Mesenchymal stem cell (in vitro differentiated cells and primary cell): ENCODE measurements around the gene PPM1J.

Experiments used
- DNase-seq: peaks from one replicate; pipeline ENCODE4 v3.0.0-alpha.2; 2013
- H2AFZ ChIP-seq: one replicate; pipeline ENCODE4 v1.6.1; 2013; ENCODE audit warnings: low read depth, mild to moderate bottlenecking, control low read depth, inconsistent platforms, low read length, moderate library complexity
- H2AK5ac ChIP-seq: 2 replicates; pipeline ENCODE4 v1.6.1; 2013; ENCODE audit warnings: low read length, moderate library complexity, mild to moderate bottlenecking, inconsistent platforms; ENCODE audit not compliant: severe bottlenecking
- H2BK120ac ChIP-seq: one replicate; pipeline ENCODE4 v1.6.1; 2013; ENCODE audit warnings: low read depth, mild to moderate bottlenecking, inconsistent platforms, low read length, moderate library complexity
- H2BK12ac ChIP-seq, 2 experiments: one replicate each; pipeline ENCODE4 v1.6.1; 2013; ENCODE audit warnings: inconsistent platforms in 2 of 2, low read length in 2 of 2, mild to moderate bottlenecking in 2 of 2, moderate library complexity in 2 of 2, control low read depth in 1 of 2
- H2BK15ac ChIP-seq: one replicate; pipeline ENCODE4 v1.6.1; 2013; ENCODE audit warnings: mild to moderate bottlenecking, low read depth, inconsistent platforms; ENCODE audit not compliant: poor library complexity, severe bottlenecking
- H2BK5ac ChIP-seq: 2 replicates; pipeline ENCODE4 v1.6.1; 2013; ENCODE audit warnings: low read depth, mild to moderate bottlenecking, low read length, control low read depth, inconsistent platforms; ENCODE audit not compliant: poor library complexity, severe bottlenecking
- H3K14ac ChIP-seq, 2 experiments: one replicate each; pipeline ENCODE4 v1.6.1; 2013; ENCODE audit warnings: inconsistent platforms in 2 of 2, low read length in 2 of 2, control low read depth in 1 of 2, mild to moderate bottlenecking in 1 of 2, moderate library complexity in 1 of 2
- H3K18ac ChIP-seq, 2 experiments: one replicate each; pipeline ENCODE4 v1.6.1; 2013; ENCODE audit warnings: inconsistent platforms in 2 of 2, low read length in 2 of 2, control low read depth in 1 of 2, low read depth in 1 of 2, mild to moderate bottlenecking in 1 of 2
- H3K23ac ChIP-seq, 2 experiments: one replicate each; pipeline ENCODE4 v1.6.1; 2013; ENCODE audit warnings: inconsistent platforms in 2 of 2, low read length in 2 of 2, mild to moderate bottlenecking in 2 of 2, moderate library complexity in 2 of 2, control low read depth in 1 of 2
- H3K27ac ChIP-seq: 2 replicates; pipeline ENCODE4 v1.5.1; 2013; ENCODE audit warnings: mild to moderate bottlenecking, moderate library complexity, low read length, control low read depth, inconsistent platforms; ENCODE audit not compliant: poor library complexity, severe bottlenecking
- H3K27me3 ChIP-seq, 2 experiments: 2 replicates each; pipeline versions ENCODE4 v1.6.1 to v1.7.0; 2013; ENCODE audit warnings: low read length in 2 of 2, mild to moderate bottlenecking in 2 of 2, moderate library complexity in 2 of 2, control low read depth in 1 of 2, inconsistent platforms in 1 of 2; ENCODE audit not compliant: control insufficient read depth in 1 of 2, insufficient read depth in 1 of 2
- H3K36me3 ChIP-seq, 2 experiments: 2 replicates each; pipeline versions ENCODE4 v1.6.1 to v1.7.0; 2013; ENCODE audit warnings: low read length in 2 of 2, control low read depth in 1 of 2, inconsistent platforms in 1 of 2, low read depth in 1 of 2, mild to moderate bottlenecking in 1 of 2; ENCODE audit not compliant: insufficient read depth in 2 of 2, control insufficient read depth in 1 of 2
- H3K4ac ChIP-seq, 2 experiments: one replicate each; pipeline ENCODE4 v1.6.1; 2013; ENCODE audit warnings: inconsistent platforms in 2 of 2, low read length in 2 of 2, mild to moderate bottlenecking in 2 of 2, moderate library complexity in 2 of 2, control low read depth in 1 of 2, low read depth in 1 of 2
- H3K4me1 ChIP-seq: 2 replicates; pipeline ENCODE4 v1.6.1; 2013; ENCODE audit warnings: low read depth, low read length, control low read depth; ENCODE audit not compliant: control insufficient read depth, insufficient read depth
- H3K4me2 ChIP-seq: 2 replicates; pipeline ENCODE4 v1.6.1; 2013; ENCODE audit warnings: low read length, mild to moderate bottlenecking, inconsistent platforms; ENCODE audit not compliant: poor library complexity, severe bottlenecking
- H3K4me3 ChIP-seq, 2 experiments: 2 replicates each; pipeline versions ENCODE4 v1.5.1 to v1.7.0; 2013; ENCODE audit warnings: low read length in 2 of 2, mild to moderate bottlenecking in 2 of 2, control low read depth in 1 of 2, low read depth in 1 of 2; ENCODE audit not compliant: insufficient read depth in 1 of 2
- H3K79me1 ChIP-seq: replicated peaks from 2 replicates; pipeline ENCODE4 v1.6.1; 2013; ENCODE audit warnings: mild to moderate bottlenecking, control low read depth, low read length, inconsistent platforms; ENCODE audit not compliant: poor library complexity, severe bottlenecking
- H3K9ac ChIP-seq: 2 replicates; pipeline ENCODE4 v1.7.0; 2013; ENCODE audit warnings: mild to moderate bottlenecking, low read length, moderate library complexity
- H3K9me3 ChIP-seq: 2 replicates; pipeline ENCODE4 v1.7.0; 2013; ENCODE audit warnings: mild to moderate bottlenecking, low read length; ENCODE audit not compliant: control insufficient read depth
- H4K8ac ChIP-seq: one replicate; pipeline ENCODE4 v1.6.1; 2013; ENCODE audit warnings: inconsistent platforms, mild to moderate bottlenecking, low read length, moderate library complexity
- H4K91ac ChIP-seq: one replicate; pipeline ENCODE4 v1.6.1; 2013; ENCODE audit warnings: mild to moderate bottlenecking, low read length, inconsistent platforms
- WGBS: methylation state at CpG from one replicate; pipeline ENCODE4 v1.1.7; 2013; ENCODE audit warnings: mixed read lengths; 5-methylcytosine and 5-hydroxymethylcytosine counted together

Gene PPM1J

DNA sequence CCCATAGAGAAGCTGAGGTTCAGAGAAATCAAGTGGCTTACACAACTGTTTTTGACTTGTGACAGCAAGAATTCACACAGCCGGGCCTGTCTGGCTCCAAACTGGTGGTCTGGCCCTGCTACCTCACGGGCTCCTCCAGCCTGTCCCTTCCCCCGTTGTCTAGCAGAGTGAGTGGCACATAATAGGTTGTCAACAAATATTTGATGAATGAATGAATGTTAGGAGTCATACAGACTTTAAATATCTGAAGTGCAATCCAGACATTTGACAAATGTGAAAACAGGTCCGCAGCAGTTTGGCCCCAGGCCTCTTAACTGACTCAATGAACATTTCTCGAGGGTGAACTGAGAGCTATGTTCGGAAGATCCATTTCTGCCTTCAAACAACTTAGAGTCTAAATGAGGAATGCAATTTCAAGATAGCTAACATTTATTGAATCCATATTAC is 7.1 kb downstream of the PPM1J start:
- Histone ChIP-seq H3K9me3 (no peaks in the 10 kb centered on the region), H3K4me2 (peak overlapping the region; percentile 20), H2AK5ac (peak overlapping the region; percentile 34), H4K91ac (no peak overlapping the region), H3K79me1 (peaks cover 1% of the 10 kb centered on the region), H3K4me1 (peaks cover 26% of the 10 kb centered on the region), H2AFZ (no peak overlapping the region), H3K14ac (no peak overlapping the region), H3K4me3 (peak overlapping the region in 1 of 2 experiments; percentile 90), H2BK15ac (no peak overlapping the region), H3K23ac (no peak overlapping the region), H4K8ac (no peak overlapping the region), H2BK5ac (no peak overlapping the region), H3K4ac (no peak overlapping the region), H3K9ac (peak overlapping the region; percentile 88), H3K27me3 (no peaks in the 10 kb centered on the region), H2BK12ac (no peak overlapping the region), H3K27ac (no peak overlapping the region), H3K18ac (no peak overlapping the region), H3K36me3 (peaks cover 10 to 22% of the 10 kb centered on the region in 2 experiments), H2BK120ac (no peak overlapping the region)
- WGBS: 78% methylated on average over 6 of the region's 6 CpGs
- DNase-seq: no peak

GRCh38 chr1:112707221-112708001 is 7.7 kb downstream of the PPM1J start:
- Histone ChIP-seq H2BK120ac (peak overlapping the region; percentile 90), H2BK12ac (peak overlapping the region in 1 of 2 experiments; percentile 43), H3K18ac (peak overlapping the region; percentile 76 to 86), H3K14ac (no peak overlapping the region), H2AK5ac (no peak overlapping the region), H3K4ac (peak overlapping the region in 1 of 2 experiments; percentile 87), H2BK15ac (peak overlapping the region; percentile 64), H3K4me3 (peak overlapping the region; percentile 82 to 90), H2BK5ac (peak overlapping the region; percentile 58), H3K9me3 (no peaks in the 10 kb centered on the region), H3K4me2 (peak overlapping the region; percentile 71), H3K27ac (peak overlapping the region; percentile 69), H3K4me1 (peaks cover 32% of the 10 kb centered on the region), H4K8ac (peak overlapping the region; percentile 56), H3K36me3 (peaks cover 16 to 28% of the 10 kb centered on the region in 2 experiments), H3K27me3 (no peaks in the 10 kb centered on the region), H3K79me1 (peaks cover 1% of the 10 kb centered on the region), H3K23ac (no peak overlapping the region), H3K9ac (peak overlapping the region; percentile 88), H2AFZ (no peak overlapping the region), H4K91ac (peak overlapping the region; percentile 43)
- 4% methylated on average over 42 of the region's 42 CpGs for WGBS
- peak; percentile 88 for DNase-seq

GRCh38 chr1:112706505-112707220 is 8.5 kb downstream of the PPM1J start, which contains the start of gene RHOC:
TSS of gene RHOC (minus strand) at chr1:112707127. CDS start at chr1:112703799, 3,328 bp downstream.
- Histone ChIP-seq H3K4me1 (peaks cover 34% of the 10 kb centered on the region), H2BK120ac (peak within 1 kb of the TSS; percentile 90), H2AFZ (peak within 1 kb of the TSS; percentile 18), H3K4me3 (peak within 1 kb of the TSS; percentile 82 to 90), H2AK5ac (peak within 1 kb of the TSS; percentile 46), H2BK12ac (peak within 1 kb of the TSS; percentile 59 to 81), H3K23ac (peak within 1 kb of the TSS; percentile 25 to 81), H3K79me1 (peaks cover 1% of the 10 kb centered on the region), H3K36me3 (peaks cover 23 to 36% of the 10 kb centered on the region in 2 experiments), H4K8ac (peak within 1 kb of the TSS; percentile 69), H3K9me3 (no peaks in the 10 kb centered on the region), H2BK5ac (peak within 1 kb of the TSS; percentile 91), H3K27ac (peak within 1 kb of the TSS; percentile 82), H4K91ac (peak within 1 kb of the TSS; percentile 83), H3K4me2 (peak within 1 kb of the TSS; percentile 71), H3K4ac (peak within 1 kb of the TSS; percentile 87 to 92), H3K14ac (peak within 1 kb of the TSS in 1 of 2 experiments; percentile 89), H3K18ac (peak within 1 kb of the TSS; percentile 92 to 94), H3K27me3 (no peaks in the 10 kb centered on the region), H3K9ac (peak within 1 kb of the TSS; percentile 88), H2BK15ac (peak within 1 kb of the TSS; percentile 97)
- 0% methylated on average over 31 of the region's 61 CpGs for WGBS
- peak; percentile 52 for DNase-seq
